H1 (cell line): Measurements from ENCODE around the gene GMCL2. TPM values are rescaled to one million over a fixed set of nuclear protein-coding genes. Genes with fewer than 3 reads are reported as not detected.
"Not testable (repeated sequence)": the region's sequence is repeated elsewhere in the genome, so short reads cannot be mapped to it uniquely, and the experiment has no call there.

Experiments
- CTCF ChIA-PET: fragments of 300-600 bp; sonication (Branson Sonifier 250); formaldehyde crosslinking; loops from one replicate; lab custom pipeline; 2021; ENCODE audit not compliant: partially characterized antibody; lab: Charles Lee
- POLR2A ChIA-PET: fragments of 300-600 bp; sonication (Branson Sonifier 250); formaldehyde crosslinking; loops from one replicate; lab custom pipeline; 2021; ENCODE audit warnings: inconsistent platforms; ENCODE audit not compliant: partially characterized antibody; lab: Charles Lee
- DNase-seq, 2 experiments: peaks; one replicate each; pipeline versions ENCODE4 v3.0.0 to v3.0.0-alpha.2; 2010 to 2022; ENCODE audit warnings: low spot score in 2 of 2, low read depth in 1 of 2, mixed read lengths in 1 of 2
- FAIRE-seq: peaks from 2 replicates; lab custom pipeline; 2011; peaks lifted over from hg19 to GRCh38; lab: Jason Lieb, UNC
- H2AFZ ChIP-seq: 2 replicates; pipeline ENCODE4 v1.8.1; 2012; ENCODE audit warnings: low read length, inconsistent platforms
- H2AK5ac ChIP-seq: 2 replicates; pipeline ENCODE4 v1.6.1; 2013; ENCODE audit warnings: low read depth, low read length
- H2BK120ac ChIP-seq: replicated peaks from 2 replicates; pipeline ENCODE3; 2013; ENCODE audit warnings: low read depth, low read length, inconsistent platforms
- H2BK12ac ChIP-seq: 2 replicates; pipeline ENCODE4 v1.6.1; 2013; ENCODE audit warnings: low read depth, low read length
- H2BK15ac ChIP-seq: 2 replicates; pipeline ENCODE4 v1.6.1; 2013; ENCODE audit warnings: low read length
- H2BK20ac ChIP-seq: 2 replicates; pipeline ENCODE4 v1.6.1; 2013; ENCODE audit warnings: low read length
- H2BK5ac ChIP-seq: 2 replicates; pipeline ENCODE4 v1.6.1; 2013; ENCODE audit warnings: low read depth, low read length
- H3K14ac ChIP-seq: 2 replicates; pipeline ENCODE4 v1.6.1; 2013; ENCODE audit warnings: inconsistent platforms; ENCODE audit not compliant: insufficient read length
- H3K18ac ChIP-seq: 2 replicates; pipeline ENCODE4 v1.6.1; 2013; ENCODE audit warnings: low read length; ENCODE audit errors: extremely low read depth
- H3K23ac ChIP-seq: 2 replicates; pipeline ENCODE4 v1.6.1; 2013; ENCODE audit warnings: inconsistent platforms; ENCODE audit not compliant: insufficient read length
- H3K23me2 ChIP-seq: 2 replicates; pipeline ENCODE4 v1.6.1; 2013; ENCODE audit warnings: low read depth, low read length
- H3K27ac ChIP-seq: 2 replicates; pipeline ENCODE4 v1.6.1; 2011; ENCODE audit warnings: low read depth, low read length, inconsistent platforms
- H3K27me3 ChIP-seq, 4 experiments: replicated peaks in 1 of 4; 1 replicate in 1 of 4; 2 replicates in 3 of 4; pipeline versions ENCODE4 v1.6.1 to v1.8.1; 2011 to 2013; ENCODE audit warnings: low read length in 3 of 4, mild to moderate bottlenecking in 3 of 4, inconsistent platforms in 2 of 4, mixed read lengths in 2 of 4, moderate library complexity in 1 of 4; ENCODE audit not compliant: control insufficient read depth in 3 of 4, insufficient read depth in 3 of 4; ENCODE audit errors: extremely low read depth in 1 of 4
- H3K36me3 ChIP-seq, 4 experiments: 2 replicates each; pipeline versions ENCODE4 v1.6.1 to v1.8.1; 2011 to 2013; ENCODE audit warnings: mild to moderate bottlenecking in 4 of 4, low read length in 3 of 4, moderate library complexity in 2 of 4, control low read depth in 1 of 4, inconsistent platforms in 1 of 4; ENCODE audit not compliant: insufficient read depth in 4 of 4, control insufficient read depth in 2 of 4
- H3K4ac ChIP-seq: replicated peaks from 2 replicates; pipeline ENCODE3; 2013; ENCODE audit warnings: low read length, low read depth, mixed read lengths, inconsistent platforms; ENCODE audit not compliant: insufficient read length
- H3K4me1 ChIP-seq, 4 experiments: replicated peaks in 1 of 4; 1 replicate in 1 of 4; 2 replicates in 3 of 4; pipeline versions ENCODE4 v1.6.1 to v1.8.1; 2011 to 2013; ENCODE audit warnings: low read length in 3 of 4, inconsistent platforms in 2 of 4, mixed read lengths in 1 of 4; ENCODE audit not compliant: insufficient read depth in 4 of 4, control insufficient read depth in 3 of 4
- H3K4me2 ChIP-seq, 2 experiments: 2 replicates each; pipeline versions ENCODE4 v1.6.1 to v1.8.1; 2011 to 2013; ENCODE audit warnings: low read depth in 2 of 2, low read length in 2 of 2, control low read depth in 1 of 2, inconsistent platforms in 1 of 2, mild to moderate bottlenecking in 1 of 2; ENCODE audit not compliant: insufficient read depth in 1 of 2
- H3K4me3 ChIP-seq, 4 experiments: fragments of 200-600, 300-600 bp in 1 of 4; sonication (generic), shearing (Covaris generic), sonication (Bioruptor Twin) in 1 of 4; 2 replicates each; pipeline versions ENCODE4 v1.5.1 to v1.8.1; 2011 to 2016; ENCODE audit warnings: low read length in 4 of 4, low read depth in 3 of 4, control low read depth in 2 of 4, inconsistent platforms in 2 of 4, mild to moderate bottlenecking in 2 of 4, mixed read lengths in 1 of 4, moderate library complexity in 1 of 4; ENCODE audit not compliant: insufficient read depth in 2 of 4; ENCODE audit errors: extremely low read depth in 1 of 4
- H3K56ac ChIP-seq: replicated peaks from 2 replicates; pipeline ENCODE3; 2013; ENCODE audit warnings: low read depth, mild to moderate bottlenecking, mixed read lengths, low read length, inconsistent platforms; ENCODE audit not compliant: insufficient read length
- H3K79me1 ChIP-seq: 2 replicates; pipeline ENCODE4 v1.6.1; 2013; ENCODE audit warnings: low read depth, low read length, control low read depth
- H3K79me2 ChIP-seq, 2 experiments: 2 replicates each; pipeline versions ENCODE4 v1.6.1 to v1.8.1; 2012 to 2013; ENCODE audit warnings: low read length in 2 of 2, mild to moderate bottlenecking in 2 of 2, inconsistent platforms in 1 of 2; ENCODE audit not compliant: insufficient read depth in 2 of 2, control insufficient read depth in 1 of 2
- H3K9ac ChIP-seq, 4 experiments: replicated peaks in 1 of 4; 1 replicate in 1 of 4; 2 replicates in 3 of 4; pipeline versions ENCODE4 v1.6.1 to v1.8.1; 2011 to 2013; ENCODE audit warnings: low read depth in 3 of 4, low read length in 3 of 4, control low read depth in 2 of 4, mild to moderate bottlenecking in 2 of 4, moderate library complexity in 2 of 4, inconsistent platforms in 1 of 4; ENCODE audit errors: extremely low read depth in 1 of 4
- H3K9me3 ChIP-seq, 2 experiments: 2 replicates each; pipeline versions ENCODE4 v1.6.1 to v1.8.1; 2012 to 2013; ENCODE audit warnings: mild to moderate bottlenecking in 2 of 2, moderate library complexity in 2 of 2, control low read depth in 1 of 2, inconsistent platforms in 1 of 2, low read depth in 1 of 2, low read length in 1 of 2, mixed read lengths in 1 of 2; ENCODE audit not compliant: insufficient read depth in 2 of 2
- H4K20me1 ChIP-seq, 2 experiments: replicated peaks in 1 of 2; 2 replicates each; pipeline versions ENCODE3 to v1.8.1; 2011 to 2013; ENCODE audit warnings: inconsistent platforms in 2 of 2, low read length in 2 of 2, mild to moderate bottlenecking in 1 of 2; ENCODE audit not compliant: insufficient read depth in 2 of 2, control insufficient read depth in 1 of 2
- H4K5ac ChIP-seq: 2 replicates; pipeline ENCODE4 v1.6.1; 2013; ENCODE audit warnings: low read length, low read depth, mixed read lengths, inconsistent platforms; ENCODE audit not compliant: insufficient read length
- H4K8ac ChIP-seq: 2 replicates; pipeline ENCODE4 v1.8.0; 2013; ENCODE audit warnings: mild to moderate bottlenecking, moderate library complexity, low read length, inconsistent platforms; ENCODE audit not compliant: insufficient read depth; ENCODE audit errors: extremely low read depth
- H4K91ac ChIP-seq: replicated peaks from 2 replicates; pipeline ENCODE3; 2013; ENCODE audit warnings: low read length, mixed read lengths, inconsistent platforms; ENCODE audit not compliant: insufficient read length
- RXRA ChIP-seq: IDR thresholded peaks from 2 replicates; pipeline ENCODE4 v1.6.1; 2011; ENCODE audit warnings: low read depth, mild to moderate bottlenecking, low read length, moderate library complexity; ENCODE audit not compliant: insufficient read depth
- WGBS, 2 experiments: shearing (Covaris generic) in 1 of 2; methylation state at CpG; one replicate each; pipeline versions ENCODE4 v1.1.6 to v1.1.7; 2013 to 2015; ENCODE audit warnings: low lambda C conversion rate in 2 of 2, mixed read lengths in 2 of 2, inconsistent platforms in 1 of 2, low coverage in 1 of 2, missing lambda C conversion rate in 1 of 2; ENCODE audit not compliant: insufficient replicate concordance in 2 of 2, insufficient coverage in 1 of 2, insufficient read length in 1 of 2; ENCODE audit errors: extremely low coverage in 1 of 2, missing lambda C conversion rate in 1 of 2; 5-methylcytosine and 5-hydroxymethylcytosine counted together
- polyA plus RNA-seq, 7 experiments: library from polyadenylated mRNA; depleted of rRNA in 3 of 7; stranded (reverse) in 5 of 7; unstranded in 2 of 7; fragments of >200 nt in 5 of 7; fragments of 200-250 nt in 2 of 7; gene quantifications; 1 replicate in 5 of 7; 2 replicates in 1 of 7; 4 replicates in 1 of 7; pipeline versions ENCODE4 v1.2.1 to v1.2.3, GENCODE V29; 2011 to 2013; ENCODE audit warnings: missing spikeins in 2 of 7, mixed read lengths in 2 of 7
- total RNA-seq: library from RNA; stranded (reverse); fragmentation: NEBNext Ultra II Directional; extraction: Animal tissue kit (Norgen Biotek cat#: 25700); gene quantifications from 2 replicates; pipeline ENCODE4 v1.2.1, GENCODE V29; 2021

The GMCL2 gene
- total and polyA plus RNA-seq, 2 of the 8 experiments (the other 6 are each of a cell fraction or from before 2014, with no cell fraction given): 0.13 TPM; not detected in 1

- no peak for TF ChIP-seq RXRA
These were observed 42.7 kb upstream of the GMCL2 start (continued) for GRCh38 chr5:178229861-178230260.

GRCh38 chr5:178229111-178229510, 41.9 kb upstream of the GMCL2 start:
- H3K27me3 ChIP-seq, H3K9me3 ChIP-seq, H3K23me2 ChIP-seq, H3K4me2 ChIP-seq, DNase-seq, H2AFZ ChIP-seq, H3K27ac ChIP-seq, H3K14ac ChIP-seq, H2BK5ac ChIP-seq, H3K9ac ChIP-seq, H3K23ac ChIP-seq, H4K8ac ChIP-seq, H3K4ac ChIP-seq, FAIRE-seq, H2BK15ac ChIP-seq, H2BK12ac ChIP-seq, H4K5ac ChIP-seq, H3K4me3 ChIP-seq, H2BK120ac ChIP-seq, H2AK5ac ChIP-seq, H4K91ac ChIP-seq, H3K56ac ChIP-seq, H3K18ac ChIP-seq, H2BK20ac ChIP-seq: not testable (repeated sequence)
- Histone ChIP-seq H3K79me1 (peaks cover 11% of the 10 kb centered on the region), H4K20me1 (peaks cover 0 to 10% of the 10 kb centered on the region in 2 experiments), H3K4me1 (peaks cover 0 to 18% (median 11%) of the 10 kb centered on the region in 4 experiments; a peak in 6 of 7 replicates), H3K79me2 (peaks cover 0 to 13% of the 10 kb centered on the region in 2 experiments; a peak in 2 of 4 replicates), H3K36me3 (peaks cover 7 to 35% (median 18%) of the 10 kb centered on the region in 4 experiments; a peak in 6 of 8 replicates)
- ChIA-PET CTCF (interaction anchor here (0.6 to 2.2 kb wide), 3 partner anchors 17 to 367 kb away, joined by 4 to 10 read pairs (median 8); no protein-coding TSS in a partner anchor), POLR2A (interaction anchor here (1.1 to 21.6 kb wide), 3 partner anchors 8 to 18 kb away, joined by 3 to 507 read pairs (median 4); partner anchors contain the start of gene HNRNPAB)
- 98% methylated on average over 12 of the region's 13 CpGs; no CpG with 5 or more reads in 1 of the 2 experiments for WGBS, 2 experiments
